H1 (cell line): ENCODE data around the gene RPL32.

Experiments used
- EP300 ChIP-seq, 2 experiments: IDR thresholded peaks; 1 replicate in 1 of 2; 2 replicates in 1 of 2; pipeline ENCODE4 v1.6.1; 2011 to 2012; ENCODE audit warnings: low read depth in 2 of 2, low read length in 2 of 2, mild to moderate bottlenecking in 2 of 2, borderline replicate concordance in 1 of 2, inconsistent platforms in 1 of 2, moderate library complexity in 1 of 2
- JUND ChIP-seq: IDR thresholded peaks from 2 replicates; pipeline ENCODE4 v1.6.1; 2011; ENCODE audit warnings: mild to moderate bottlenecking, improper control_type of control experiment, low read length
- SRF ChIP-seq: IDR thresholded peaks from 2 replicates; pipeline ENCODE4 v1.6.1; 2011; ENCODE audit warnings: mild to moderate bottlenecking, low read depth, low read length, moderate library complexity
- TF ChIP-seq, protein P1 (sequence below), 3 experiments: IDR thresholded peaks; 1 replicate in 2 of 3; 2 replicates in 1 of 3; pipeline versions ENCODE4 v1.5.1 to v1.6.1; 2011; ENCODE audit warnings: low read length in 3 of 3, mild to moderate bottlenecking in 3 of 3, inconsistent platforms in 2 of 3, low read depth in 1 of 3, moderate library complexity in 1 of 3; ENCODE audit not compliant: insufficient read depth in 1 of 3; ENCODE audit errors: control extremely low read depth in 1 of 3

DNA sequence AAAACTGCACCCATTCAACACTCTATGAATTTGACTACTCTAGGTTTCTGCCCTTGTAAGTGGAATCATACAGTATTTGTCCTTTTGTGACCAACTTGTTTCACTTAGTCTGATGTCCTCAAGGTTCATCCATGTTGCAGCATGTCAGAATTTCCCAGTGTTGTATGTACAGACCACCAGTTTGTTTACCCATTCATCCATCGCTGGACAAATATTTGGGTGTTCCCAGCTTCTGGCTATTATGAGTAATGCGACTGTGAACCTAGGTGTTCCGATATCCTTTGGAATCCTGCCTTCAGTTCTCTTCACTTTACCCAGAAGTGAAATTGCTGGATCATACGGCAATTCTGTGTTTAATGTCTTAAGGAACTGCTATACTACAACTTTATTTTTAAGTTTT is 12.6 kb downstream of the RPL32 start:
- TF ChIP-seq SRF (no peak), EP300 (IDR thresholded peaks at IDR 0.05; ENCODE audit: borderline replicate concordance in 1 of 2, low read depth in 2 of 2, low read length in 2 of 2) (no peak), JUND (no peak)
- TF ChIP-seq, protein P1, sequence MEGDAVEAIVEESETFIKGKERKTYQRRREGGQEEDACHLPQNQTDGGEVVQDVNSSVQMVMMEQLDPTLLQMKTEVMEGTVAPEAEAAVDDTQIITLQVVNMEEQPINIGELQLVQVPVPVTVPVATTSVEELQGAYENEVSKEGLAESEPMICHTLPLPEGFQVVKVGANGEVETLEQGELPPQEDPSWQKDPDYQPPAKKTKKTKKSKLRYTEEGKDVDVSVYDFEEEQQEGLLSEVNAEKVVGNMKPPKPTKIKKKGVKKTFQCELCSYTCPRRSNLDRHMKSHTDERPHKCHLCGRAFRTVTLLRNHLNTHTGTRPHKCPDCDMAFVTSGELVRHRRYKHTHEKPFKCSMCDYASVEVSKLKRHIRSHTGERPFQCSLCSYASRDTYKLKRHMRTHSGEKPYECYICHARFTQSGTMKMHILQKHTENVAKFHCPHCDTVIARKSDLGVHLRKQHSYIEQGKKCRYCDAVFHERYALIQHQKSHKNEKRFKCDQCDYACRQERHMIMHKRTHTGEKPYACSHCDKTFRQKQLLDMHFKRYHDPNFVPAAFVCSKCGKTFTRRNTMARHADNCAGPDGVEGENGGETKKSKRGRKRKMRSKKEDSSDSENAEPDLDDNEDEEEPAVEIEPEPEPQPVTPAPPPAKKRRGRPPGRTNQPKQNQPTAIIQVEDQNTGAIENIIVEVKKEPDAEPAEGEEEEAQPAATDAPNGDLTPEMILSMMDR (IDR thresholded peaks at IDR 0.05; ENCODE audit: control extremely low read depth in 1 of 3, insufficient read depth in 1 of 3, low read depth in 1 of 3, low read length in 3 of 3): no peak
